Measurements from ENCODE around the gene CGN. TPM values are rescaled to one million over a fixed set of nuclear protein-coding genes. Genes with fewer than 3 reads are reported as not detected.

CGN gene
- total RNA-seq, 2 experiments from 2014 or later = 1.7 to 1.9 TPM

GRCh38 chr1:151581451-151581850 lies 70.3 kb downstream of the CGN start:
- no peaks in the 10 kb centered on the region for H3K27me3 Mint-ChIP-seq
- H3K4me1 Mint-ChIP-seq (ENCODE audit: low read depth) = no peaks in the 10 kb centered on the region
- no peak for DNase-seq
- CTCF ChIA-PET = interaction anchor here (1.0 to 2.4 kb wide), 3 partner anchors 13 to 153 kb away, joined by 3 to 17 read pairs (median 5); no protein-coding TSS in a partner anchor
- no peak overlapping the region for H3K4me3 Mint-ChIP-seq
- ATAC-seq = no peak
- no peaks in the 10 kb centered on the region for H3K9me3 Mint-ChIP-seq
- intact Hi-C loops (cut with micrococcal nuclease) = no loop called here
- TF ChIP-seq CTCF (IDR thresholded peaks at IDR 0.05) = no peak
- POLR2A ChIA-PET = no interaction called here
- no peak overlapping the region for H3K27ac Mint-ChIP-seq
- H3K36me3 Mint-ChIP-seq (ENCODE audit: low read depth) = no peaks in the 10 kb centered on the region

- DNase-seq (no peak), ATAC-seq (no peak)
- H3K27ac Mint-ChIP-seq = no peak overlapping the region
- H3K4me3 Mint-ChIP-seq = no peak overlapping the region
- no peak for TF ChIP-seq CTCF (IDR thresholded peaks at IDR 0.05)
- no peaks in the 10 kb centered on the region for H3K9me3 Mint-ChIP-seq
- ChIA-PET POLR2A (no interaction called here), CTCF (interaction anchor here (1.0 to 2.4 kb wide), 3 partner anchors 12 to 152 kb away, joined by 3 to 17 read pairs (median 5); no protein-coding TSS in a partner anchor)
- no peaks in the 10 kb centered on the region for H3K36me3 Mint-ChIP-seq (ENCODE audit: low read depth)
- no peaks in the 10 kb centered on the region for H3K27me3 Mint-ChIP-seq
- intact Hi-C loops (cut with micrococcal nuclease) = no loop called here
- H3K4me1 Mint-ChIP-seq (ENCODE audit: low read depth) = no peaks in the 10 kb centered on the region
These were observed 70.7 kb downstream of the CGN start for GRCh38 chr1:151581921-151582320.

GRCh38 chr1:151583796-151584195 lies 72.6 kb downstream of the CGN start:
- Mint-ChIP-seq H3K4me1 (ENCODE audit: low read depth) (no peaks in the 10 kb centered on the region), H3K27me3 (no peaks in the 10 kb centered on the region), H3K27ac (no peak overlapping the region), H3K4me3 (no peak overlapping the region), H3K9me3 (no peaks in the 10 kb centered on the region), H3K36me3 (ENCODE audit: low read depth) (no peaks in the 10 kb centered on the region)
- POLR2A ChIA-PET = interaction anchor here (1.2 kb wide), 1 partner anchor 58 kb away, joined by 3 read pairs; no protein-coding TSS in a partner anchor
- CTCF ChIA-PET = interaction anchor here (1.6 kb wide), 1 partner anchor 10 kb away, joined by 5 read pairs; no protein-coding TSS in a partner anchor
- no peak for TF ChIP-seq CTCF (IDR thresholded peaks at IDR 0.05)
- no peak for DNase-seq
- ATAC-seq = no peak
- intact Hi-C loops (cut with micrococcal nuclease) = no loop called here

- Mint-ChIP-seq H3K4me3 (no peak overlapping the region), H3K27ac (no peak overlapping the region), H3K27me3 (no peaks in the 10 kb centered on the region), H3K4me1 (ENCODE audit: low read depth) (no peaks in the 10 kb centered on the region), H3K9me3 (no peaks in the 10 kb centered on the region), H3K36me3 (ENCODE audit: low read depth) (no peaks in the 10 kb centered on the region)
- CTCF ChIA-PET = interaction anchor here (1.6 kb wide), 1 partner anchor 10 kb away, joined by 5 read pairs; no protein-coding TSS in a partner anchor
- no peak for TF ChIP-seq CTCF (IDR thresholded peaks at IDR 0.05)
- POLR2A ChIA-PET = no interaction called here
- ATAC-seq = no peak
- intact Hi-C loops (cut with micrococcal nuclease) = no loop called here
- no peak for DNase-seq
These were observed 73.1 kb downstream of the CGN start for GRCh38 chr1:151584278-151584677.

GRCh38 chr1:151584780-151585179 lies 73.6 kb downstream of the CGN start:
- intact Hi-C loops (cut with micrococcal nuclease) = no loop called here
- no peaks in the 10 kb centered on the region for H3K27me3 Mint-ChIP-seq
- H3K9me3 Mint-ChIP-seq = no peaks in the 10 kb centered on the region
- no peaks in the 10 kb centered on the region for H3K4me1 Mint-ChIP-seq (ENCODE audit: low read depth)
- POLR2A ChIA-PET = no interaction called here
- no peak overlapping the region for H3K27ac Mint-ChIP-seq
- H3K36me3 Mint-ChIP-seq (ENCODE audit: low read depth) = no peaks in the 10 kb centered on the region
- no peak for TF ChIP-seq CTCF (IDR thresholded peaks at IDR 0.05)
- CTCF ChIA-PET = no interaction called here
- DNase-seq (no peak), ATAC-seq (no peak)
- H3K4me3 Mint-ChIP-seq = no peak overlapping the region

Measured in activated CD8-positive, alpha-beta T cell treated with anti-CD3 and anti-CD28 coated beads for 36 hours (primary cell).